Measurements from ENCODE around the gene ASB2.

ASB2 gene, protein sequence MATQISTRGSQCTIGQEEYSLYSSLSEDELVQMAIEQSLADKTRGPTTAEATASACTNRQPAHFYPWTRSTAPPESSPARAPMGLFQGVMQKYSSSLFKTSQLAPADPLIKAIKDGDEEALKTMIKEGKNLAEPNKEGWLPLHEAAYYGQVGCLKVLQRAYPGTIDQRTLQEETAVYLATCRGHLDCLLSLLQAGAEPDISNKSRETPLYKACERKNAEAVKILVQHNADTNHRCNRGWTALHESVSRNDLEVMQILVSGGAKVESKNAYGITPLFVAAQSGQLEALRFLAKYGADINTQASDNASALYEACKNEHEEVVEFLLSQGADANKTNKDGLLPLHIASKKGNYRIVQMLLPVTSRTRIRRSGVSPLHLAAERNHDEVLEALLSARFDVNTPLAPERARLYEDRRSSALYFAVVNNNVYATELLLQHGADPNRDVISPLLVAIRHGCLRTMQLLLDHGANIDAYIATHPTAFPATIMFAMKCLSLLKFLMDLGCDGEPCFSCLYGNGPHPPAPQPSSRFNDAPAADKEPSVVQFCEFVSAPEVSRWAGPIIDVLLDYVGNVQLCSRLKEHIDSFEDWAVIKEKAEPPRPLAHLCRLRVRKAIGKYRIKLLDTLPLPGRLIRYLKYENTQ

DNA sequence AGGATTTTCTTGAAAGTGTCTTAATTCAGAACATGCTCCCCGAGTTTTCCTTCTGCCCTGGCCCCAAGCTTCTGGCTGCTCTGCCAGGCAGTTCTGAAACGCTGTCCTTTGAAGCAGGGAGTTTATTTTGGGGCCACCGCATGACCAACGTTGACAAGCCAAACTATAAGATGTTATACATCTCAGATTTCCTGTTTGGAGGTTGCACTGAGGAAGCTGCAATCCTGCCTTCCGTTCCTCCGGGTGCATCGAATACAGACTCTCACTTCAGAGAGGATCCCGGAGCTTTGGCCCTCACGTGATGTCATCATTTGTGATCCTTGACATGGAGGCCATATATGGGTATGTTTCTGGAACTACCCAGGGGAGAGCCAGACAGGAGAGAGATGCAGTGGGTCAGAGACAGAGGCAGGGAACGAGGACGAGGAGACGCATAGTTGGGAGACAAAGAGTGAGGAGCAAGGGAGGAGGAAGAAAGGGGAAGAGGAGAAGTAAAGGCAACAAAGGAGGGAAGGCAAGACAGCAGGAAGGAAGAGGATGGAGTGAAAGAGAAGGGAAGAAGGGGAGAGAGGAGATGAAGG lies at the start of gene ASB2:
ASB2 (minus strand) TSS at position 94 of the 581 bp plus-strand sequence. CDS start 12,031 bp downstream, outside the sequence.
- DNase-seq (ENCODE audit: low spot score): no peak
- no peak for FAIRE-seq

DNA sequence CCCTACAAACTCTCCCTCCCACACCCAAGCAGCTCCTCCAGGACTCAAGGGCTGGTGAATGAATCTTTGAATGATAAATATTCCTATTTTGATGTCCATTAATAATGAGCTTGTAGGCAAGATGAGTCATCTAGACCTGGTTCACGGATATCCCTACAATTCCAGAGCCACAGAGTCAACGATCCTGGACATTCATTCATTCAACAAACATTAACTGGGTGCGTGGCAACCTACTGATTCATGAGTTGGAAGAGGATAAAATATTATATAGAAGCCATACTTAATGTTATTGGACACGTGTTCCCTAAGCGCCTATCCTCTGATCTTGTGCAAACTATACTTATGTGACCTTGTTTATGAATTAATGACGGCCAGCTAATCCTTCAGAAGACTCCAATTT lies 49.4 kb upstream of the ASB2 start:
- no peak for FAIRE-seq
- peak; percentile 58 for DNase-seq (ENCODE audit: low spot score)

DNA sequence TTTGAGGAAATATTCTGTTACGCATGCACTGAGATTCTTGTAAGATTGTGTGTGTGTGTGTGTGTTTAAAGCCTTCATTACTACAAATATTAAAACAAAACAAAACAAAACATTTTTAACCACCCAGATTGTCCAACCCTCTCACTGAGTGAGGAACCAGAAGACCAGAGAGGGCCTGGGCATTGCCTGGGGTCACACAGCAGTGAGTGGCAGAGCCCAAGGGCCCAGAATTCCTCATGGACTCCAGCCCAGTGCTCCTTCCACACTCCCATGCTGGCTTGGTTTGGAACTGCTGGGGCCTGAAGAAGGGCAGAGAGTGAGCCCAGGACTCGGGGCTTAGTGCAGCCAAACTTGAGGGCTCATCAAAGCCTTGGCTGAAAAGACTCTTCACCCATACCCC lies 48.2 kb upstream of the ASB2 start:
- DNase-seq (ENCODE audit: low spot score) (no peak), FAIRE-seq (no peak)

DNA sequence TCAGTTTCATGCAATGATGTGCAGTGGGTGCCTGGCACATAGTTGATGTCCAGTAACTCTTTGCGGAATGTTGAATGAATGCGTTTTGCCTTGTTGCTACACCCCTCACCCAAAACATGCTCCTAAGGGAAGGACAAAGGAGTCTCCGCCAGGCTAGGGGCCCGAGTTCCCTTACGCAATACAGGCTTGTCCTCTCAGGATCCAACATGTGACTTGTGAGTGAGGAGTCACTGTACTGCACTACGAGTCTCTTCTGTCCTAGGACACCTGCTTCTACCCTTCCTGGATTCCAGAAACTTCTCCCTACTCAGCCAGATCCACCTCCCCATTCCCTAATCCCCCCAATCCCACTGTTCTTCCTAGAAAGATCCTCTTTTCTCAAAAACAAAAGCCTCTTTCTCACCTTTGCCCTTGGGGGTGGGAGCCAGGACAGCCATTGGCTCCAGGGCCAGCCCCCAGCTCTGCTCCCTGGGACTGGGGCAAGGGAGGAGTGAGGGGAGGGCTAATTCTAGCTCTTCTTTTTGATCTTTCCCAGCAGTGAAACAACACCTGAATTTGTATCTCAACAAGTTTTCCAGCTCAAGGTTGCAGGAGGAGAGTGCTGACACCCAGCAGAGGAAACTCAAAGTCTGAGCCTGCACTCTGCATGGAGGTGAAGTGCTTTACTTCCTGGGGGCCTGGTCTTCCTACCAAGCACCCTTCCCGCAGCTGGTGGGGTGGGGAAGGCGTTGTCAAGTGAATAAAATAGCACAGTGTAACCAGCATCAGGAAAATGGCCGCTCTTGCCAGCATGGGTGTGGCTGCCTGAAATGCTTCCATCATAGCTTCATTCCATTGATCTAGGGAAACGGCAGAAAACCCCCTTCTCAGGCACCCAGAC lies 46.4 kb upstream of the ASB2 start:
- no peak for DNase-seq (ENCODE audit: low spot score)
- FAIRE-seq: no peak

DNA sequence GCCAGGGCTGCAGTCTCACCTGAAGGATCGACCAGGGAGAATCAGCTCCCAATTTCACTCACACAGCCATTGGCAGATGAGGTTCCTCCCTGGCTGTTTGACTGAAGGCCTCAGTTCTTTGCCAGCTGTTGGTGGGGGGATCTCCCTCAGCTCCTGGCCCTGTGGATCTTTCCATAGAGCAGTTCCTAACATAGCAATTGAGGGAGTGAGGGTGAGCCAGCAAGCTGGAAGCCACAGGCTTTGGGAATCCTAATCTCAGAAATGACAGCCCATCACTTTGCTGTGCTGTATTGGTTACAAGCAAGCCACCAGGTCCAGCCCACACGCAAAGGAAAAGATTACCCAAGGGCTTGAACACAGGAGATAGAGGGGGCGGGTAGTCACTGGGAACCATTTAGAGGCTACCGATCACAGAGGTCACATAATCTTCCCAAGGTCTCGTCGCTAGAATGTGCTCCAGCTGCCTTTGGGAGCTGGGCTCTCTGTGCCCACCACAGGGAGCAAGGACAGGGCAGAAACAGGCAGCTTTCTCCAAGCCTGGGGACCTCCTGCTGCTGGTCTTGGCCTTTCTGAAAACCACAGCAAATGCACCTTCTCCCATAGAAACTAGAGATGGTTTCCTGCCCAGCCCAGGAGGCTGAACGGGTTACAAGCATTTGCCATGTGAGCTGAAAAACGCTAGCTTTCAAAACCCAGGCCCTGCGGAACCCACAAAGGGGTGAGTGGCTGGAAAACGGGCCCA lies 45.2 kb upstream of the ASB2 start:
- DNase-seq (ENCODE audit: low spot score) (no peak), FAIRE-seq (no peak)

DNA sequence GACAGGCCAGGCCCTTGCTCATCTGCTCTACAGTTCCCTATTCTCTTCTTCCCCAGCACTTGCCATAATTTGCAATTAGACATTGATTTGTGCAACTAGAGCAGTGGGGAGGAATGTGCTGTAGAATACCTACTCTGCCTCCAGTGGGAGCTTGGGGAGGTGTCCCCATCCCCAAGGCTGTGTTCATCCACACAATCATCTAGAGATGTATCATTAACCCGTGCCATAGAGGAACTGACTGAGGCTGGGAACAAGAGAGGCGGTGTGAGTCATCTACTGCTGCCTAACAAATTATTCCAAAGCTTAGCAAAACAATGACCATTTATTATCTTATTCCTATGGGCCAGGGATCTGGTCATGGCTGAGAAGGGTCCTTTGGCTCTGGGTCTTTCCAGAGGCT lies 44.6 kb upstream of the ASB2 start:
- peak; percentile 74 for FAIRE-seq
- peak; percentile 49 for DNase-seq (ENCODE audit: low spot score)

DNA sequence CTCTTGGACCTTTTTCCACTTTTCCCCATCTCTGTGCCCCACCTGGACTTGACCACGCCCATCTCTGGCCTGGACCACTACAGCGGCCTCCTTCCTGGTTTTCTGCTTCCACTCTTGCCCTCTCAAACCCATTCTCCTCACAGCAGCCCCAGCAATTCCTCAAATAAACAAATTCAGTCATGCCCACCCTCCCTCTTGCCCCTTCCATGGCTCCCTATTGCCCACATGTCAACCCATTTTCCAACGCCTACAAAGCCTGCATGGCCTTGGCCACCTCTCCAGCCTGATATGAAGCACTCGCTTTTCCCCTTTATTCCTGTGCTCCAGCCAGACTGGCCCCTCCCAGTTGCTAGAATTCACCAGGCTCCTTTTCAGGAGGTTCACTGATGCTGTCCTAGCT lies 43.9 kb upstream of the ASB2 start:
- DNase-seq (ENCODE audit: low spot score) (no peak), FAIRE-seq (no peak)

DNA sequence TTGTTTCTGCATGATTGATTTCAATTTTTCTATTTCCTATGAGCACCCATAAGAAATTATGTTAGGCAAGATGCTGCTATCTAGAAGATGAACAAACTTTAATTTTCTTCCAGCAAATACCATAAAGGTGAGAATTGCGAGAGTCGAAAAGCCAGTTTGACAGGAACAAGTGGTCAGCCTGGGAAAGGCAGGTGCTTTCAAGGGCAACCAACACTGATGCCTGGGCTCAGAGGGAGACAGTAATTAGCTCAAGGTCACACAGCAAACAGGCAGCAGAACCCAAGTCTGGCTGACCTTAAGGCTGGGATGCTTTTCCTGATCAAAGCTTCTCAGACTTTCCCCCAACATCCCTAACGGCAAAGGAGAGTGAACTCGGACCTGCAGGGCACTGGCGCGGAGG lies 43.0 kb upstream of the ASB2 start:
- DNase-seq (ENCODE audit: low spot score) (no peak), FAIRE-seq (no peak)

DNA sequence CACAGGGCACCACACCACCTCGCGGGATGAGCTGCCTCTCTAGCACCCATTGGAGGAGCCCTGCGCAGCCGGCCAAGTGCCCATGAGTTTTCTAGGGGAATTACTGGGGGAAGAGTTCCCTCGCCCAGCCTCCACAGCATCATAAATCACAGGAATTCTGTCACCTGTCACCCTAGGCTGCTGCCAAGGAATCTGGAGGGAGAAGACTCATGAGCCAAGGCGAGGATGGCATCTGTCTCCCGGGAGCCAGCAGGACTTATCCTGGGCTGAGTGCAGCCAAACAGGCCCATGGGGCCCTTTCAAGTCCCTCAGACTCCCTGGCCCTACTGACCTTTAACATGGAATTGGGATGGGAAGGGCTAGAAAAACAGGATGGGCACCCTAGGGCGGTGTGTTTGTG lies 41.9 kb upstream of the ASB2 start:
- FAIRE-seq (no peak), DNase-seq (ENCODE audit: low spot score) (no peak)

DNA sequence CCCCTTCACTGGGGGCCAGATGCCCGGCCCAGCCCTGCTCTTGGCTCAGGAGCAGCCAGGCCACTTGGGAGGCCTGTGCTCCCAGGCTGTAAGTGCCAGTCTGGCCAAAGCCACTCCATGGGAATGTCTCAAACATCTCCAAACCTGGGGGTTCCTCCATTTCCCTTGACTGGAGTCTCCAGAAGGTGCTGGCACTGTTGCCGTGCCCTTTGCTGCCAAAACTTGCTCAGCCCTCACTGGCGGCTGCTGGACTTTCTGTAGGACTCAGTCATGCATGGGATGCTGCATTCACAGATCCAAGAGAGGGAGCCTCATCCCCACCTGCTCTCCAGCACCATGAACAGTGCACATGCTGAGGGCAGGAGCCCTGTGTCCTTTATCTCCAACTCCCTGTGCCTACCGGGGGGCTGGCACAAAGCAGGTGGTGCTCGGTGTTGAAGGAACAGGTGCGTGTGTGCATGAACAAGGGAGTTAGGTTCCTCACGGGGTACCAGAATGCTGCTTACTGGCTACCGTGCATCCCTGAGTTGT lies 40.1 kb upstream of the ASB2 start:
- DNase-seq (ENCODE audit: low spot score) (no peak), FAIRE-seq (no peak)

DNA sequence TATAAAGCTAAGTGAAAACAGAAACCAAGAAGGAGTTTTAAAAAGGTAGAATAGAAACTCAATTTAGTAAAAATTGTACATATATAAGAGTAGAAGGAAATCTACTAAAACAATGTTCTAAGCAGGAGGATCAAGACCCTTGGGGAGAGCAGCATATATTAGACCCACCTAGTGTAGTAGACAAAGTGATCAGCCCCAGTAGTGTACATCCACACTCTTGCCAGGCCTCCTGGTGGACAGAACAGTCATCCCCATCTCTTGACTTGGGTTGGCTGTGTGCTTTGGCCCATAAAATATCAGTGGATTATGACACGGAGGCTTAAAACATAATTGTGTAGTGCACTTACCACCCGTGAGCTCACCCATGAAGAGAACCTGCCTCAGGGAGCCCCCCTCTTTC lies 38.9 kb upstream of the ASB2 start:
- FAIRE-seq: no peak
- DNase-seq (ENCODE audit: low spot score): no peak

DNA sequence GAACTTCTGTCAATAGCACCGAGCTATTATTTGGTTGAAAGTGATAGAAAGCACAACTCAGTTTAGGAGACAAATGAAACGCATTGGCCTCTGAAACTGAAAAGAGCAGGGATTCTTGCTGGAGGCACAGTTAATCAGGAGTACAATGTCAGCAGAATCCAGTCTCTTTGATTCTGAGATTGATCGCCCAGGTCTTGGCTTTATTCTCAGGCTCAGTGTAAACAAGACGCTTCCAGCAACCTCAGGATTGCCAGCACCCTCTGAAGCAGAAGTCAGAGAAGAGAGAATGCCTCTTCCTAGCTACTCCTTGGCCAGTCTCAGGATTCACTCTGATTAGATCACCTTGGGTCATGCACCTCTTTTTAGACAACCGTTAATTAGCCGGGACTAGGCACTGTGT lies 38.0 kb upstream of the ASB2 start:
- DNase-seq (ENCODE audit: low spot score): no peak
- no peak for FAIRE-seq

DNA sequence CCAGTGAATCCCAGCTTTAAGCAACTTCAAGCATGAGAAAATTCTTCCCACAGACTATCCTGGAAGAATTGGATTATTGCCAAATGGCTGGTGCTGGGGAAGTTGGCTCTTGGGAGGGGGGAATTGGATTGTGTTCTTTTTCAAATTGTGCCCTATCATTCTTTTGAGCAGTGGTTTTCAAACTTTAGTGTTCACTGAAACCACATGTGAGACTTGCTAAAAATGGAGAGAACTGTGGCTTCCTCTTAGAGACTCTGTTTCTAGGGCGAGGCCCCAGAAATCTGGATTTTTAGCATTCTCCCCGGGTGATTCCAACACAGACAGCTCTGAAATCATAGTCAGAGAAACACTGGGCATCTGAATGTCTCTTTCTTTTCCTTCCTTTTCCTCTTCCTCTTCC lies 35.4 kb upstream of the ASB2 start:
- no peak for DNase-seq (ENCODE audit: low spot score)

DNA sequence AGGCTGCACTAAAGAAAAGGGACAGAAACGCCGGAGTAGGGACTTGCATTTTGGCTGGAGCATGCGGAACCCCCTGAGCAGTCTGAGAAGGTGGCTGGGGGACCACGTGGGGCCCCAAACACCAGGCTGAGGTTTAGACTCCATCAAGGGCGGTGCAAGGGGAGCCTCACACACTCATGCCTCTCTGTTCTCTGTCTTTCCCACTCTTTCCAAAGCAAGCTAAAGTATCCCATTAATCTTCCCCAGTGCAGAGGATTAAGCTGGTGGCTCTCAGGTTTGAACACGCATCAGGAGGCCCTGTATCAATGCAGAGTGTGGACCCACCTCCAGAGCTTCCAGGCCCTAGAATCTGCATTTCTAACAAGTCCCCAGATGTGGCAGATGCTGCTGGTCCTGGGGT lies 34.3 kb upstream of the ASB2 start:
- FAIRE-seq (no peak), DNase-seq (ENCODE audit: low spot score) (no peak)

More for the DNA sequence above, 35.4 kb upstream of the ASB2 start:
- no peak for FAIRE-seq

DNA sequence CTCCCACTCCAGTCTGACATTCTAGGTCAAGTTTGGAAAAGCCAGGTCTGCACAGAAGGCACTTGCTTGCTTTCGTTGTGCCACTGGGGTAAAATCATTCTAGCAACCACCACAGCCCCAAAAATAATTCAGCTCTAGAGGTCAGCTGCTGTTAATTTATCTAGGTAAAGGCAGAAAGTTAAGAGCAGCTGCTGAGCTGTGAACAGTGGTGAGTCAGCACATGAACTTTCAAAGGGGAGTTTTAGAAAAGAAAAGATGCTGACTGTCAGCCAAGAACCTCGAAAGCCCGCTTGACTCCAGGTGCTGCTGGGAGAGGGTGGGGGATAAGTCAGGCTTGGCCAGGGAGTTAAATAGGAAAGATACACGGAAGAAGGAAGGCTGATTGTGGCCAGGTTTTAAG lies 33.4 kb upstream of the ASB2 start:
- FAIRE-seq (peak; percentile 23), DNase-seq (ENCODE audit: low spot score) (peak; percentile 25)

DNA sequence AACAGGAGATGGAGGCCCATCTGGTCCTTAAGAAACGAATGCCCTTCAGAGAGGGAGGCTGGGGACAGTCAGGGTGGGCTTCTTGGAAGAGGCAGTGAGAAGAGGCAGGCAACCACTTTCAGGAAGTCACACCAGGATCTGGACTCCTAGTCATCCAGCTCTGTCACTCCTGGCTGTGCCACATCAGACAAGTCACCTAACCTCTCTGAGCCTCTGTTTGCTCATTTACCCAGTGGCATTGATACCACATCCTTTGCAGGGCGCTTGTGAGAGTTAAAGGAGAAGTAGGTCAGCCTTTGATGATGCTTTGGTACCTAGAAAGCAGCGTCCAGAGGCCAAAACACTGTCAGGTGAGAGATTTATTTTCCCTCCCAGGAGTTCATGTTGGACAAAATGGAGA lies 31.9 kb upstream of the ASB2 start:
- FAIRE-seq (no peak), DNase-seq (ENCODE audit: low spot score) (no peak)

DNA sequence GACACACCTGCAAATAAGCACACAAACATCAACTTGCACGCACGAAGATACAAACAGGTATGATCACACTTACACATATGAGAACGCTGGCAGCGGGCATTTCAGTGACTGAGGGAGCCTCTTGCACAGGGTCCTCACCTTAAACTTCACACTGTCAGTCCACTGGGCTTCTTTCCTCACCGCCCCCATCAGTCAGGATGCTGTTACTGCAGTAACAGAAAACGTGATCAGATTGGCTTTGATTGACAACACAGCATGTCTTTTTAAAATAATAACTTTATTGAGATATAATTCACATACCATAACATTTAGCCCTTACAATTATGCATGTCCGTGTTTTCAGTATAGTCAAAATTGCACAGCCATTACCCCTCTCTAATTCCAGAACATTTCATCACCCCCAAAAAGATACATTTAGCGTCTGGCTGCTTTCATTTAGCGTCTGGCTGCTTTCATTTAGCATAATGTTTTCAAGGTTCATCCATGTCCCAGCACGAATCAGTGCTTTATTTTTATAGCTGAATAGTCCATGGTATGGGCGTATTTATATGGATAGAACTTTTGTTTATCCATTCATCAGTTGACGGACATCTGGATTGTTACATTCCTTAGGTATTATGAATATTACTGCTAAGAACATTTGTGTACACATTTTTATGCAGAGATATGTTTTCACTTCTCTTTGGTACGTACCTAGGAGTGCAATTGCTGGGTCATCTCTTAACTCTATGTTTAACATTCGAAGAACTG lies 29.1 kb upstream of the ASB2 start:
- FAIRE-seq: no peak
- DNase-seq (ENCODE audit: low spot score): no peak

DNA sequence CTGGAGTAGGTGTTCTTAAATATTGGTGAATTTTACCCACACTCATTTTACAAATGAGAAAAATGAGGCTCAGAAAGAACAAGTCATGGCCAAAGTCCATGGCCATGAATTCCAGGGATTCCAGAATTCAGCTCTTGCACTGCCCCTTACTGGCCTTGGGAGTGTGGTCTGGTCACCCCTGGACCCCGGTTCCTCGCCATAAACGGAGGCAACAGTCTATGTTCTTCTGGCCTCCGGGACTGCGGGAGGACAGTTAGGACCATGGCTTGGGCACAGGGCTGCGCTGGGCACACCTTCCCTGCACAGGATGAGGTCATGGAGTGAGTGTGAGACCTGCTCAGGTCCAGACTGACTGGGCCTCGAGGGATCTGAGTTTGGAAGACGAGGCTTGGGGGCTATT lies 27.6 kb upstream of the ASB2 start:
- FAIRE-seq (no peak), DNase-seq (ENCODE audit: low spot score) (no peak)

DNA sequence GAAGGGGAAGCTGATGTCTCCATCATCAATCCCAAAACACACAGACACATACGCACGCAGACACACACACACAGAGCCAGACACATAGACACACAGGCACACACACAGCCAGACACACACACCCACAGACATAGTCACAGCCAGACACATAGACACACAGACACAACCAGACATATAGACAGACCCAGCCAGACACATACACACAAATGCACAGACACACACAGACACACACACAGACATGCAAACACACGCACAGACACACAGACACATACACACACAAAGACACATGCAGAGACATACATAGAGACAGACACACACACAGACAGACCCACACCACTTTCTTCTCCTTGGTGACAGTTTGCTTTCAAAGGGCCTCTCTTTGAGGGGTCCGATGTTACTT lies 27.0 kb upstream of the ASB2 start:
- DNase-seq (ENCODE audit: low spot score): no peak
- no peak for FAIRE-seq
